PFSK-1 (cell line): ENCODE data around the gene SLC35G1.

Source experiments
- FOXP2 ChIP-seq: optimal IDR thresholded peaks from 2 replicates; pipeline ENCODE3; 2011; ENCODE audit warnings: borderline replicate concordance, control low read depth, inconsistent platforms; ENCODE audit not compliant: insufficient read depth; ENCODE audit errors: extremely low read length, extremely low read depth
- POLR2AphosphoS5 ChIP-seq: IDR thresholded peaks from 2 replicates; pipeline ENCODE4 v1.6.1; 2012; ENCODE audit warnings: low read depth, mild to moderate bottlenecking, control low read depth, low read length, moderate library complexity
- REST ChIP-seq, 2 experiments: IDR thresholded peaks; 2 replicates each; pipeline versions ENCODE4 v1.6.1 to v1.8.0; 2011 to 2012; ENCODE audit warnings: low read depth in 2 of 2, low read length in 2 of 2, control low read depth in 1 of 2, inconsistent platforms in 1 of 2, mild to moderate bottlenecking in 1 of 2, moderate library complexity in 1 of 2; ENCODE audit not compliant: insufficient read depth in 1 of 2
- SIN3A ChIP-seq: IDR thresholded peaks from 2 replicates; pipeline ENCODE4 v1.6.1; 2012; ENCODE audit warnings: mild to moderate bottlenecking, low read length, moderate library complexity, borderline replicate concordance; ENCODE audit not compliant: insufficient read depth
- TAF1 ChIP-seq: IDR thresholded peaks from 2 replicates; pipeline ENCODE4 v1.6.1; 2012; ENCODE audit warnings: low read length, control low read depth, borderline replicate concordance; ENCODE audit not compliant: insufficient read depth

Gene SLC35G1

DNA sequence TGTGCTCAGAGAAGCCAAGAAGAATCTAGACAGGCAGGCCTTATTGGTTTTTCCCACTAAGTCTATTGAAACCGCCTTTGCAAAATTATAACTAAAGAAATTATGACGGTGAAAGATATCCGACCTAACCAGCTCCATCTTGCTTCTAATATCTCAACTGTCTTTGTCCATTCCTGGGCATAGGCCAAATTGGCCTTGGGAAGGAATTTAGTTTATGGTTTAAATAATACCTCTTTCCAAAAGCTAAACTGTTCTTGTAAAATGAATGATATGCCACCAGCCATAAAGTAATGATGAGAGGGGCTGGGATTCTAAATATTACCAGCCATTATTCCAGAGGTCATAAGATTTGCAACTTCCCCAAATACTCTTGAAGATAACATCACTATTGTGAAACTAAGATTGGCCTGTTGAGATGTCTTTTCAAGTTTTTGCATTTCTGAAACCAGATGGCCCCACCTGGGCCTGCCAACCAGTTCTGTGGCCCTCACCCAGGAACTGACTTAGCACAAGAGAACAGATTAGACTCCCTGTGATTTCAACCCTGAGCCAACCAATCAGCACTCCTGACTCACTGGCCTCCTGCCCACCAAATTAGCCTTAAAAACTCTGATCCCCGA is 41.2 kb upstream of the SLC35G1 start:
- TF ChIP-seq TAF1 (no peak), FOXP2 (no peak), REST (IDR thresholded peaks at IDR 0.05; ENCODE audit: insufficient read depth in 1 of 2, low read depth in 2 of 2, low read length in 2 of 2) (no peak), SIN3A (no peak), POLR2AphosphoS5 (no peak)

DNA sequence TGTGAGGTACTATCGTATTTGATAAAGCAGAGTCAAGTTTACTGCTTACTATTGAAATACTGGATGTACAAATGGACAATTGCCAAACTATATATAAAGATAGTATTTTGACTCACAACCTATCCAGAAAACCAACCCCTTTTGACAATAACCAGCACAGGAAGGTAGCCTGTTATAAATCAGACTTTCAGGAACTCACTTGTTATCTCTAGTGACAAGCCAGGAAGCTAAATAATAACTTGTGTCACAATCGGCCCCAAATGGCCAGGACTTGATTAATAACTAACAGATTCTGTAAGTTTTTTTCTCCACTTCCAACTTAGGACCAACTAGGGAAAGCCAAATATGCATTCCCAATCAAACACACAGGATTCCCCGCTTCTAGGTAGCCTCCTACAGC is 38.8 kb upstream of the SLC35G1 start:
- no peak for TF ChIP-seq REST (IDR thresholded peaks at IDR 0.05; ENCODE audit: insufficient read depth in 1 of 2, low read depth in 2 of 2, low read length in 2 of 2)
- no peak for TF ChIP-seq SIN3A
- TF ChIP-seq FOXP2 = no peak
- TF ChIP-seq POLR2AphosphoS5 = no peak
- TF ChIP-seq TAF1 = no peak

- no peak for TF ChIP-seq TAF1
- no peak for TF ChIP-seq FOXP2
- TF ChIP-seq POLR2AphosphoS5 = no peak
- no peak for TF ChIP-seq SIN3A
- TF ChIP-seq REST (IDR thresholded peaks at IDR 0.05; ENCODE audit: insufficient read depth in 1 of 2, low read depth in 2 of 2, low read length in 2 of 2) = no peak
Observed at GRCh38 chr10:93856349-93857145, 37.2 kb upstream of the SLC35G1 start.

- TF ChIP-seq REST (IDR thresholded peaks at IDR 0.05; ENCODE audit: insufficient read depth in 1 of 2, low read depth in 2 of 2, low read length in 2 of 2) = no peak
- TF ChIP-seq SIN3A = no peak
- TF ChIP-seq TAF1 = no peak
- no peak for TF ChIP-seq FOXP2
- TF ChIP-seq POLR2AphosphoS5 = no peak
Observed at GRCh38 chr10:93859049-93859655, 34.6 kb upstream of the SLC35G1 start.
